ENCODE results near the gene RDH5. TPM values are rescaled to one million over a fixed set of nuclear protein-coding genes. Genes with fewer than 3 reads are reported as not detected.

Gene RDH5
- polyA plus RNA-seq, 1 experiment = 5.2 TPM

- no peak for TF ChIP-seq CTCF (IDR thresholded peaks at IDR 0.05; ENCODE audit: low read depth, low read length)
- no peak overlapping the region for H3K27ac ChIP-seq (ENCODE audit: low read depth, low read length)
- CTCF ChIA-PET = no interaction called here
- no peak overlapping the region for H3K4me3 ChIP-seq (ENCODE audit: low read depth, low read length)
- DNase-seq (ENCODE audit: low read depth, low spot score) = no peak
- POLR2A ChIA-PET = no interaction called here
- H3K9me3 ChIP-seq (ENCODE audit: control insufficient read depth, insufficient read depth, low read length) = no peaks in the 10 kb centered on the region
- peaks cover 2% of the 10 kb centered on the region for H3K27me3 ChIP-seq (ENCODE audit: control insufficient read depth, insufficient read depth, low read length)
These were observed 25.5 kb upstream of the RDH5 start for GRCh38 chr12:55694651-55695050.

DNA sequence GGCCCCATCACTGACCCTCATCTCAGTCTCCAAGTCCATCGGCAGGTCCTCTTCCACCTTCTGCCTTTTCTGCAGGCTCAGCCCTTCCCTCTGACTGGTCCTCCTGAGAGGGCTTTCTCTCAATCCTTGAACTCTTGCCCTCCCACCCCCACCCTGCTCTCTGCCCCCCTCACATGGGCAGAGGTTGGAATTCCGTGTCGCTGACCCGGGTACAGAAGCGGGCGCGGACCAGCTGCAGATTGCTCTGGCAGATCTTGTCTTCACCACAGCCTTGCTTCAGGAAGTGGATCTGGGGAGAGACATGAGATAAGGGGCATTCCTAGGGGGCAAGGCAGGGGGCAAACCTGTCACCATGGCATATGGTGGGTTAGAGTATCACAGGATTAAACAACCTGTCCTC lies 24.8 kb upstream of the RDH5 start:
- ChIA-PET POLR2A (no interaction called here), CTCF (interaction anchor here (0.5 kb wide), 1 partner anchor 42 kb away, joined by 4 read pairs; no protein-coding TSS in a partner anchor)
- DNase-seq (ENCODE audit: low read depth, low spot score) = no peak

DNA sequence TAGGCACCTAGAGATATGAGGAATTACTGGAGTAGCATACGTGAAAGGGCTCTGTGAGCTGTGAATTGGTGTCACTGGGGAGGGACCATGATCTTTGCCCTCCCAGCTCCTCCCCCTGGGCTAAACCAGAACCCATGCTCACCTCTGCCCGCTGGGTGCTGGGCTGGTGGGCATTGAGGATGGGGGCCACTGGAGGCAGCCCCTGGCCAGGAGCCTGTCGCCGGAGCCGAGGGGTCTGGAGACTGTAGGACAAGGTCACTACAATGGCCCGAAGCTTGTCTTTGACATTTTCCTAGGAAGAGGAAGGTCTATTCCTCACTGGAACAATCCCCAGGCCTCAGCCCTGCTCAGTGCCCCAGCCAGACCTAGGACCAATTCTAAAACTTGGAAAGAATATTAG lies 24.1 kb upstream of the RDH5 start:
- ChIA-PET POLR2A (no interaction called here), CTCF (interaction anchor here (0.5 to 1.4 kb wide), 4 partner anchors 10 to 49 kb away, joined by 3 to 4 read pairs (median 3); a partner anchor contains a TSS)
- H3K27ac ChIP-seq (ENCODE audit: low read depth, low read length) = no peak overlapping the region
- DNase-seq (ENCODE audit: low read depth, low spot score) = no peak
- no peak for TF ChIP-seq CTCF (IDR thresholded peaks at IDR 0.05; ENCODE audit: low read depth, low read length)
- peaks cover 2% of the 10 kb centered on the region for H3K27me3 ChIP-seq (ENCODE audit: control insufficient read depth, insufficient read depth, low read length)
- H3K9me3 ChIP-seq (ENCODE audit: control insufficient read depth, insufficient read depth, low read length) = no peaks in the 10 kb centered on the region
- H3K4me3 ChIP-seq (ENCODE audit: low read depth, low read length) = no peak overlapping the region

More for the DNA sequence above, 24.8 kb upstream of the RDH5 start:
- Histone ChIP-seq H3K4me3 (ENCODE audit: low read depth, low read length) (no peak overlapping the region), H3K27ac (ENCODE audit: low read depth, low read length) (no peak overlapping the region), H3K9me3 (ENCODE audit: control insufficient read depth, insufficient read depth, low read length) (no peaks in the 10 kb centered on the region), H3K27me3 (ENCODE audit: control insufficient read depth, insufficient read depth, low read length) (peaks cover 2% of the 10 kb centered on the region)
- TF ChIP-seq CTCF (IDR thresholded peaks at IDR 0.05; ENCODE audit: low read depth, low read length) = no peak

DNA sequence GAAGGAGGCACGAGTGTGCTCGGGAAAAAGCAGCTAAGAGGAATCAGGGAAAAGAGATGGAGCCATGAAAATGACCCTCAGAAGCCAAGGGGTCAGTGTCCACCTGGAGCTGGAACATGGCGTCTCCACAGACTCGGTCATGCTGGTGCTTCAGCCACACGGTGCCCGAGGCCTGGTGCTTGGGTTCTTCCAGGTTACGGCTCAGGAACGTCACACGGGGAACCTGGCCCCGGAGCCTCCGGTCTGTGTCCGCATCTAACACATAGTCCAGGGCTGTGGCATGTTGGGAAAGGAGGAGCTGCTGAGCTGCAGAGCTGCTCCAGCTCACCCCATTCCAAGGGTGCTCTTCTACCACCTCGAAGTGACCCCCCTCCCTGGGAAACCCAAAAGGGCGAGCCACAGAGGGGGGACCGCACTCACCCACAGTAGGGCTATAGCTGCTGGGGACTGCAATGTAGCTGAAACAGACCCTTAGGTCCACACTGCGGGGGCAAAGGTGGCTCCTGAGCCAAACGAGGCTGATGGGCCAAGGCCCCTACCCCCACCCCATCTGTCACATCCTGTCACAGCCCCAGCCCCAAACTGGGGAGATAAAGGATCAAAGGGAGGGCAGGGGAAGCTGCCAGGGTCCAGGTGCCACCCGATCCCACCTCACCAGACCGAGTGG lies 23.3 kb upstream of the RDH5 start:
- ChIA-PET POLR2A (no interaction called here), CTCF (interaction anchor here (1.1 to 1.4 kb wide), 3 partner anchors 9 to 50 kb away, joined by 3 read pairs; a partner anchor contains a TSS)
- Histone ChIP-seq H3K9me3 (ENCODE audit: control insufficient read depth, insufficient read depth, low read length) (no peaks in the 10 kb centered on the region), H3K4me3 (ENCODE audit: low read depth, low read length) (no peak overlapping the region), H3K27ac (ENCODE audit: low read depth, low read length) (no peak overlapping the region), H3K27me3 (ENCODE audit: control insufficient read depth, insufficient read depth, low read length) (peaks cover 2% of the 10 kb centered on the region)
- TF ChIP-seq CTCF (IDR thresholded peaks at IDR 0.05; ENCODE audit: low read depth, low read length) = no peak
- no peak for DNase-seq (ENCODE audit: low read depth, low spot score)

GRCh38 chr12:55697686-55698085 lies 22.5 kb upstream of the RDH5 start:
- ChIA-PET CTCF (no interaction called here), POLR2A (no interaction called here)
- Histone ChIP-seq H3K4me3 (ENCODE audit: low read depth, low read length) (no peak overlapping the region), H3K27ac (ENCODE audit: low read depth, low read length) (no peak overlapping the region), H3K9me3 (ENCODE audit: control insufficient read depth, insufficient read depth, low read length) (no peaks in the 10 kb centered on the region), H3K27me3 (ENCODE audit: control insufficient read depth, insufficient read depth, low read length) (peaks cover 2% of the 10 kb centered on the region)
- TF ChIP-seq CTCF (IDR thresholded peaks at IDR 0.05; ENCODE audit: low read depth, low read length) = no peak
- DNase-seq (ENCODE audit: low read depth, low spot score) = no peak
